ENCODE data around the gene ARAP1.
A peak's percentile ranks its signal among the peaks of the same experiment; 100 is the strongest.

The ARAP1 gene

DNA sequence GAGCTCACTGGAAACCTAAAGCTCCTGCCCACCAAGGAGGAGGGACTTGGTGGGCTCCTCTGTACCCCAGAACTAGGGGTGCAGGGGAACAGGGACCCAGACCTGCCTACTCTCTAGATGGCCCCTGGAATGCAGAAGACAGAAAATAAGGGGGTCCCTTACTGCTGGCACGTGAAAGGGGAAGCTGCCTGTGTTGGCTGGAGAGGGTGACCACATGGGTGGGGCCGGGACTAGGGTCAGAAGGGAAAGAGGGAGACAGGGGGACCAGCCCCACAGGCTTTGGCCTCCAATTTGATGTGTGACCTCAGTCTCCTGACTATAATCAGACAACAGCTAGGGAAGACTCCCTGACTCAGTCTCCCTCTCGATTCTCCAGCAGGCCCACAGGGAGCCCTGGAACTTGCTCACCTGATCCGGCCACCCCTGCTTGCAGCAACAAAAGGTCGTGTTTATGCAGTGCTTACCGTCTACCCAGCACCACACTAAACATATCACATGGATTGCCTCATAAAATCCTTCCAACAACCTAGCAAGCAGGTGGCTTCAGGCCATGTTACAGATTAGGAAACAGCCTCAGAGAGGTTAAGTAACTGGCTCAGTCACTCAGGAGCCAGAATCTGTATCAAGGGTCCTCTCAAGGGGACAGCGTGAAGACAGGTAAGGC is 10.2 kb downstream of the ARAP1 start:
- DNase-seq, result peak; percentile 42 to 53

DNA sequence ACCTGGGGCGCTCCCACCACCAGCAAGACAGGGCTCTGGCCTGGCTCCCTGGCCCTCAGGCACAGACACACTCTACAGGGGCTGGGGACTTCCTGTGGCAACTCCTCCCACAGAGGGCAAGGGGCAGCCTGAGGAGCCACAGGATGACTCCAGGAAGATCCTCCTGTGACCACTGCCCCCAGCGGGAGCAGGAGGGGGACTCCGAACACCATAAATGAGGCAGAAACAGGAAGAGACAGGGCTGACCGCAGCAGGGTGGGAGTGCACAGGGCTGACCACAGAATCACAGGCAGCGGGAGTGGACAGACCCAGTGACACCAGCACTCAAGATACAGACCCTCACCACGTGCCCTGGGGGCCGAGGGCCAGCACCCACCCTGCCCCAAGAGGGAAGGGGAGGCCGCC is 10.8 kb downstream of the ARAP1 start:
- peak; percentile 63 to 74 for DNase-seq

DNA sequence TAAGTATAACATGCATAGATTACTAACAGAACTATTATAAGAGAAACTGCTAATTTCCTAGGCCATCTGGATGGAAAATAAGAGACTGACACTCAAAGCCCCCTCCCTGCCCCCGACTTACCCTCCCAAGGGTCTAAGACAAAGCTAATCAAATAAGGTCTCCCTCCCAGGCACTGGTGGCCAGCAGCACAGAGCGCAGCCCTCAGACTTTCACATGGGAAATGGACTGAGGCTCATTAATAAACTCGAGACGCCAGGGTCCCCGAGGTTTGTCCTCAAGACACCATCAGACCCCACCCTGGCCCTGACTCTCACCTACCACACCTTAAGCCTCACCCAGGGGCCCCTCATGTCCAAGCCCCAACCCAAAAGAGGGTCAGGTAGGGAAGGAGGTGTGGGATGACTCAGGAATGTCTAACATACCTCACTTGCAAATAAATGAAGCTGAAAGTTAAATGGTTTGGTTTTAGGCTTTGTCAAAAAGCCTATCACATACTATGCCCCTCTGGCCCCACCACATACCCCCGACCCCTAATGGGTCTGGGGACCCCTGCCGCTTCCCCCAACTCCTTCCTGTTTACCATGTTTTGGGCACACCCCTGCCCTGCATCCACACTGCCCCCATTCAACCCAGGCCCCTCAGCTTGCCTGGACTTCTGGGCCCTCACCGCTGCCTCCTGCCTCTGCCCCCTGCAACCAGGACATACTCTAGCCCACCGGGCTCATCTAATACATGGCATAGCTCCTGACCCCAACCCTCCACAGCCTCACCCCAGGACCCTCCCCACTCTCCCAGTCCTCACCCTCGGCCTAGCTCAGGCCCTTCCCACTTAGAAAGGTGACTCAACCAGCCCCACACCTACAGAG is 11.4 kb downstream of the ARAP1 start:
- DNase-seq, result no peak

DNA sequence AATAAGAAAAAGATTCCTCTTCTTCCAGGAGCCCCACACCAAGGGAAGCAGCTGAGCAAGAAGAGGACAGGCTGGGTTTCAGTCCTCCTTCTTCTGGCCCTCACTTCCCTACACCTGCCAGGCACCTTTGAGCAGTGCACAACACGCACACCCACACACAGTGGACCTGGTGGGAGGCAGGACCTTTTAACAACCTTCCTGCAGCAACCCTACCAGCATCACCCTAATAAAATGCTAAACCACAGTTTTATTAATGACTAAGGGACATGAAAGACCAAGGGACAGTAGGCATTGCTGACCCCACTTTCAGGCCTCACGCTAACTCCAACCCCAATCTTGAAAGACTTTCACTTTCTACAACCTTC is 12.2 kb downstream of the ARAP1 start:
- DNase-seq, result no peak

DNA sequence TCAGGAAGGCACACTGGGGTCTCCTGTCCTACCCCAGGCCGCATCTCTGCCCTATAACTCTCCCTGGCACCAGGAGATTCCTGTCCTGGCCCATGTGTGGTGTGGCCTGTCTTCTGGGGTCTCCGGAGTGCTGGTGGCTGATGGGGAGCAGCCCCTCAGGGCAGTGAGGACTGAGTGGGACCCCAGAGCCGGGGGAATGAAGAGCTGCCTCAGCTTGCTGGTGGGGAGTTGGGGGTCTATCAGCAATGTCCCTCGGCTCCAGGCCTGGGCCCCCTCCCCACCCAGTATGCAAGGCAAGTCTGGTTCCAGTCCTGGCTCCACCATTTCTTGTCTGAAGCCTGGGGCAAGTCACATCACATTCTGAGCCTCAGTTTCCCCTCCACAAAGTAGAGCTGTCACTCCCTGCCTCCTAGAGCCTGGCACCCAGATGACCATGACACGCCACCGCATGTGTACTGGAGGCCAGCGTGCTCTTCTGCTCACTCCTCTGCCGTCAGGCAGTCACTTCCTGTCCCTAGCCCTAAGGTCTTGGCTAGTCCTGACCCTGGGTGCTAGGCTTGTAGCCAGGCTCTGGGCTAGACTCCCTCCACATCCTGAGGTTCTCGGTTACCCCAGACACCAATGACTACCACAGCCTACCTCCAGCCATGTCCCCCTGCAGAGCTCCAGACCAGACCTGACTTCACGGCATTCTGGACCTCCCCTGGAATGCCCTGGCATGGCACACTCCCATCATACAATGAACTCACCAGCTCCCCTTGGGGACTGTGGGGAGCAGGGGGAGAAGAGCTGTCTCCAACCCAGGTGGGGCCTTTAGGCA is 12.8 kb downstream of the ARAP1 start:
- peak in 1 of 2 experiments; percentile 15 for DNase-seq

DNA sequence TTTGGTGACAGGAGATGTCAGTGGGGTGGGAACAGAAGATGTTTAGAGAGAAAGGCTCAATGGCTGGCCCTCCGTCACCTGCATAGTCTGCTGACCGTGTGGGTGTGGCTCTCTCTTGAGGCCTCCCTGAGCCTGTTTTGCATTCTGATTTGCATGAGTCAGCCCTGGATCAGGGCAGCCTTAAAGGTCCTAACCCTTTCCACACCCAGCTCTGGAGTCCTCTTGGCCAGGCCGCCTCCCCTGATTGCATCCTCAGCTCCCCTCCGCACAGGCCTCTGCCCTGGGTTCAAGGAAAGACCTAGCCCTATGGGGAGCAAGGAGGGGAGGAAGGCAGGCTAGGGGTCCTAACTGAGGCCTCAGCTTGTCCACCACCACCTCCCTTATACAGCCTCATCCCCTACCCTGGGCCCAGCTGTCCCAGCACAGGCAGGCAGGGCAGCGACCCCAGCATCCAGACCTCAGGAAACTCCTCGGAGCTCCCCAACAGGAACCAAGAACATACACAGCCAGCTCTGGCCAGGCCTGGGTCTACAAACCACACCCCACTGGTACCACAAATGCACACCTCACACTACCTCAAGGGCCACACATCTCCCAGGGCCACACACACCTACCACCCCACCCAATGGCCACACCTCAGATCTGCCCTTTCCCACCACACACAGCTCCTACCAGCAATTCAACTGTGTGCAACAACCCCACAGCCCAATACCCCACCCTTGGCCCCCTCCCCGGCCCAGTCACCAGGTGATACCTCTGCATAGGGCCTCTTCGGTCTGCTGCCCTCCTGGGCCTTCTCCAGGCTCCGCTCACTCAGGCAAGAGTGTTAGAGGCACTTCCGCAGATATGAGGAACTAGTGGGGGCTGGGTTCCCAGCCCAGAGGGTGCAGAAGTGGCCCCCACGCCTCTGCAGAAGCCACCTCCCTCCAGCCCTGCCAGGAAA is 13.7 kb downstream of the ARAP1 start:
- DNase-seq, result peak; percentile 45 to 63

DNA sequence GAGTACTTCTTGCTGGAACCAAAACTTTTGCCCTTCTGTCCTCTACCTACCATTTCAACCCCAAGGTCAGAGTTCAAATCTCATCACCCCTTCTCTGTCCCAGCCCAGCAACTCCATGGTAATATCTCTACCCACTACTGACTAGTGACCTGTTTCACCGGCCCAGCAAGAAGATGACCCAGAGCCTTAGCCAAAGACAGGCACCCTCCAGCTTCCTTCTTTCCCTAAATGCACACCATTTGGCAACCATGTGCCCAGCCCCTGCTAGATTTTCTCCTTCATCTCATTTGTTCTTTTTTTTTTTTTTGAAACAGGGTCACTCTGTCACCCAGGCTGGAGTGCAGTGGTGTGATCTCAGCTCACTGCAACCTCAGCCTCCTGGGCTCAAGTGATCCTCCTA is 14.9 kb downstream of the ARAP1 start:
- no peak for DNase-seq

DNA sequence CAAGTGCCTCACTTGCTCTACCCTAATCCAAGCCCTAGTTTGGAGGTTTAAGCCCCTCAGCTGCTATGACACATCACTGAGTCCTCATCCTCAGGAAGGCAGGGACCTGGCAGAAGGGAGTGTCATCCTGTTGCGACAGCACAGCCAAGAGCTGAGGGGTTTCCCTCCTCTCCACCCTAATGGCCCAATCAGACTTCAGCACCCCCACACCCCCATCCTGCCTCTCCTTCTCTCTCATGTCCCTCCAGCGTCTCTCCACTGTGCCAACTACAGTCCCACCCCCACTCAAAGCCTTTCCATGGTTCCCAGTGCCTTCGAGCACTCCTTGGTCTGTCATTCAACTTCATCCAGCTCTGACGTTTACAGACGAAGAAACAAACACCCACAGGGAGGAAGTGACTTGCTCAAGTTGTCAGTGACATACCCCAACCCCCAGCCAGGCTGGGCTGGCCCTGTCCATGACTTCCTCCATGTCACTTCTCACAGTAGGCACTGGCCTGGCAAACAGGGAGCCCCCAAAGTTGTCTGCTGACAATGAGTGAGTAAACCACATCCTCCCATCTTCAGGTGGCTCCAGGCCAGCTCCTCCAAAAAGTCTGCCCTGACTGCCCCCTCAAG is 15.6 kb downstream of the ARAP1 start:
- DNase-seq, result peak; percentile 86 to 93

DNA sequence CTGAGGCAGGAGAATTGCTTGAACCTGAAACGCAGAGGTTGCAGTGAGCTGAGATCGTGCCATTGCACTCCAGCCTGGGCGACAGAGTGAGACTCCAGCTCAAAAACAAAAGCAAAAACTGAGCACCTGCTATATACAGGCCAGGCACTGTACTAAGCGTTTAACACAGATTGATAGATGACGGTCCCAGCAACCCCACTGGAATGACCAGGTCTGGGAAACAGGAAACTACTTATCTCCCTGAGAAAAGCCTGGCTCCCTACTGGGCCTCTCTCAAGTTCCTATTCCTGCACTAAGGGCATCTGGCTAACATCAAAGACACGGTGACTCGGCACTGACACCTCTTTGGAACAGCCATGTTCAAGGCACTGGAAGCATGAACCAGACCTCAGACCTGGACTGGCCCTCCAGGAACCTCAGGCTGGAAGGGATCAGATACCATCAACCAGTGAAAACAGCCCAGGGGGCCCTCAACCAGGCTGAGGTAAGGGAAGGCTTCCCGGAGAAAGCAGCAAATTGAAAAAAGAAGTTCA is 16.6 kb downstream of the ARAP1 start:
- DNase-seq, result peak in 1 of 2 experiments; percentile 23

DNA sequence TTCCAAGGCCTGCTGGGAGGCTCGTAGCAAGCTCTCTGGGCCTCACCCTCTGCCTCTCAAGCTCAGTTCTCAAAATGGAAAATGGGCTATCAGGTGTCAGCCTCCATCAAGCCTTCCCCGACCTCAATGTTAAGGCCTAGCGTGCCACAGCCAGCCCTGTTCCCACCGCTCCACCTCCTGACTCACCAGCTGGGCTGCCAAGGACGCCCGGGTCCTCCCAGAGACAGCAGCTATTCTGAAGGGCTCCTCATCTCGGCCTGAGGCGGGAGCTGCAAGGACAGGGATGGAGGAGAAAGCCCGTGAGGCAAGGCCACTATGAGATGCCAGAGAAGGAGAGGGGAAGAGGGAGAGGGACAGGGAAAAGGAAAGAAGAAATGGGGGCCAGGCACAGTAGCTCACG is 19.9 kb downstream of the ARAP1 start:
- no peak for DNase-seq

DNA sequence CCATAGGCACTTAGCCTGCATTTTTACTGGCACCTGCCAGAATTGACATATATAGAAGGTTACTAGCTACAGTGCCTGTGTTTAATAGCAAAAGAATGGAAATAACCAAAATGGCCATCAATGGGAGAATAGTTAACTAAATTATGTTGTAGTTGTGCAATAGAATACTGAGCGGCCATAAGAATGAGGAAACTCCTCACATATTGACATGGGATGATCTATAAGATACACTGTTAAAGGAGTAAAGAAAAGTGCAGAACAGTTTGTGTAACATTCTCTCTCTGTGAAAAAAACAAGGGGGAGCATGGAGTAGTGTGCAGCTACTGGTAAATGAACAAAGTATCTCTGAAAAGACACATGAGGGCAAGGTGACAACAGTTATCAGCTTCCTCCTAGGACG is 21.5 kb downstream of the ARAP1 start:
- DNase-seq, result peak in 1 of 2 experiments; percentile 12

DNA sequence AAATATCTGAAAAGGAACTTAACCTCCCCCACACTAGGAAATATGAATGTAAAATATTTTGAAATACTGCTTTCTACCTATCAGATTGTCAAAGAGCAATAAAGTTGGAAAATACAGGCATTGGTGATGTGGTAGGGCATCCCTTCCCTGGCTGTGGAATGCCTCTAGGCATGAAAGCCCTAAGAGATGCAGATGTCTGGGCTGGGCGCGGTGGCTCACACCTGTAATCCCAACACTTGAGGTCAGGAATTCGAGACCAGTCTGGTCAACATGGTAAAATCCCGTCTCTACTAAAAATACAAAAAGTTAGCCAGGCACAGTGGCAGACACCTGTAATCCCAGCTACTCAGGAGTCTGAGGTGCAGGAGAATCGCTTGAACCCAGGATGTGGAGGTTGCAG is 22.0 kb downstream of the ARAP1 start:
- no peak for DNase-seq

DNA sequence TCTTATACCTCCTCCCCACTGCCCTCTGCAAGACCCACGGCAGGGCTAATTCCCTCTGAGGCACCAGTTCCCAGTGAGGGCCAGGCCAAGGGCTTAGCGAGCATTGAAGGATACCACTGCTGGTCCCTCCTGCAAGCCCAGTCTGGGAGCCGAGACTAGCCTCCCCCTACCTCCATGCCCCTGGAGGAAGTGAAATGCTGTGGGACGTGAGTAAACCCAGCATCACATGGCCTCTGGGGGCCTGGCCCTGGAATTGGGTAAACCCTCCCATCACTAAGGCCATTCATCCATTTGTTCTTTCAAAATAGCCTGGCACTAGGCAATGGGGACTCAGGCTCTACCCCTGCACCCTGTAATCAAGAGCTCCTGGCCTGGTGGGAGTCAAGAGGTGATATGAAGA is 24.7 kb downstream of the ARAP1 start:
- DNase-seq, result no peak

DNA sequence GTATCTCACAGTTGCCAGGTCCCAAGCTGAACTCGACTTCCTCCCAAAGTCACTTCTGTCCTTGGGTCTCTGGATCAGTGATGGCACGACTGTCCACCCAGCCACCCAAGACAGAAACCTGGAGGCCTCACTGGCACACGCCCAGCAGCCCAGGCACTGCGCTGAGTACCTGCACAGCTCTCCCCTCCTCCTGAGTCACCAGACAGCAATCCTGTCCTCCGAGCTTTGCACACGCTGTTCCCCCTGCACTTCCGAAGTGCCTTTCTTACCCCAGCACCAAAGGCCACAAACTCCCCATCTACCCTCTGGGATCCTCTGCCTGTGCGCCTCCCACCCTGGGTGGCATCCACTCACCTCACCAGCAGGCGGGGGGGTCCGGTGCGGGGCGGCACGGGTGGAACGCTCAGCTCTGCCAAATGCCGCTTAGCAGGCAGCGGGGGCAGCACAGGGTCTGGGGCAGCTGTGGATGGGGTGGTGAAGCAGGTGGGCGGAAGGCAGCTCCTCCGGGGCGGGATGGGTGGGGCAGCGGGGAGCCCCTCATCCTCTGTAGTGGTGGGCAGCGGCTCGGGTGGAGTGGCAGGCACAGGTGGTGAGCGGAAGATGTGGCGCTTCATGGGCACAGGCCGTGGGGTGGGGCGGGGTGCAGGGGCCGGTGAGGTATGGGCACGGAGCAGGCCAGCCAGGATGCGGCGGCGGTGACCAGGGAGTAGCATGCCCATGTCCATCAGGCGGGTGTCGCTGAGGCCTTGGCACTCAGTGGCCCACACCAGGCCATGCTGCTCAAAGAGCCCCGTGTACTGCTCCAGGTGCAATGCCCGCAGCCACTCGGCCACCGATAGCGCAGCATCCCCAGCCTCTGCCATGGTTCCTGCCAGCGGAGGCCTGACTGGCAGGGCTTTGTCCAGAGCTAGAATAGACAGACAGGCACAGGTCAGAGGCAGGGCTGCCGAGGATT is 25.7 kb downstream of the ARAP1 start:
- DNase-seq, result no peak

DNA sequence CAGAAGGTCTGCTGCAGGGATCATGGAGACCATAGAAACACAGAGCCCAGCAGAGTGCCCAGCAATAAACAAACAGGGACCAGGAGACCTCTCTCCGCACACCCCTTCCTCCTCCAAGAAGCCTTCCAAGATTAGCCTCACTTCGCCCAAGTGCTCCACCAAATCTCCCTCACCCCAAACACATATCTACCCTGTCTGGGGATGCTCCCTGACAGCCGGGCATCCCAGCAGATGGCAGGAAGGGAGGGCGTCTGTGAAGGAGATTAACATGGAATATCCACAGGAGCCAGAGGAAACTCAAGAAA is 26.5 kb downstream of the ARAP1 start:
- no peak for DNase-seq

DNA sequence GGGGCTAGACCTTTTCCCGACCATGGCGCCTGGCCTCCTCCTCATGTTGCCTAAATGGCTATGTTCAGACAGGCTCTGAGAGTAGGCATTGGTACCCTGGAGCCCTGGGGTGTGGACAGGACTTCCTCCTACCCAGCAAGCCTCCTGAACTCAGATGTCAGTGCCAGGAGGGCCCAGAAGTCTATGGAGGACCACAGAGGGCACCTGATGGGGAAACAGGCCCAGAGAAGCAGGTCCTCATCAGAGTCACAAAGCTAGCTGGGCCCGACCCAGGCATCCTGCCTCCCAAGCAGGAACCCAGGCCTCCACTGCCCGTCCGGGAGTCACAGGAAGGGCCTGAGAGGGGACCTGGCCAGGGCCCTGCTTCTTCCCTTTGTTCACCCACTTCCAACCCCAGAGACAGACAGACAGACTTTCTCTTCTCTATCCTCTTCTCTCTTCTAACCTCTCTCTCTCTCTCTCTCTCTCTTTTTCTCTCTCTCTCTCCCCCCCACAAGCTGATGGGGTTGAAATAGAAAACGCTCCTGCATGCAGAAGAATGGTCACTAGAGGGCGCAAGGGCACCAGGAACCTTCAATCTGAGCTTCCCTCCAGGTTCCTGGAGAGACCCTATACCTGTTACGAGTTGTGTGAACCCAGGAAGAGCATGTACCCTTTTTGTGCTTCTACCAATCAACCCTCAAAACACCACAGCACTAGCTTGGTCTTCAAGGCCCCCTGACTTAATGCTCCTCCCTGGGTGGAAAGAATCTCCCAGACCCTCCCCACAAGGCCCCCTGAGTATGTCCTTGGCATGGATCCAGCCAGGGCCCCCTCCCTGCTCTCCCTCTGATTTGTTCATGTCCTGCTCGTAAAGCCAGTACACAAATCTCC is 27.1 kb downstream of the ARAP1 start:
- peak; percentile 71 to 73 for DNase-seq

DNA sequence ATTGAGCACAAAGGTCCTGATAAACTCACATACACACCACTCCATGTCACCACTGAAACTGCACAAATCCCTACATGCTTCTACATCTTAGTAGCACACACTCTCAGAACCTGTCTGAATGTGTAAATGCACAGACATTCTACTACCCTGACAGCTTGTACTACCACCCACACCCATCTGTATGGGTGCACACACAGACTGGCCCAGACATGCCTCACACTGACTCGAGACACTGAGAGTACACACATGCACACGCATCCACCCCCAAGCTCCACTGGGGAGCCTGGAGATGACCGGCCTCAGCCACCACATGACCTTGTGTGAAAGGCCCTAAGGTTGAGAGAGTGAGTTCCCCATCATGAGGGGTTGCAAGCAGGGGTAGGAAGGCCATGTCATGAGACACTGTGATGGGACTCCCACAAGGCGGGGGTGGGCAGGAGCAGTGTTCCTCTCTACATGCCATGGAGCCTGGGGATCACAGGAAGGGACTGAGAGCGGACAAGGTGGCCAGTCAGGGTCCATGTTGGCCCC is 28.1 kb downstream of the ARAP1 start:
- DNase-seq, result no peak

DNA sequence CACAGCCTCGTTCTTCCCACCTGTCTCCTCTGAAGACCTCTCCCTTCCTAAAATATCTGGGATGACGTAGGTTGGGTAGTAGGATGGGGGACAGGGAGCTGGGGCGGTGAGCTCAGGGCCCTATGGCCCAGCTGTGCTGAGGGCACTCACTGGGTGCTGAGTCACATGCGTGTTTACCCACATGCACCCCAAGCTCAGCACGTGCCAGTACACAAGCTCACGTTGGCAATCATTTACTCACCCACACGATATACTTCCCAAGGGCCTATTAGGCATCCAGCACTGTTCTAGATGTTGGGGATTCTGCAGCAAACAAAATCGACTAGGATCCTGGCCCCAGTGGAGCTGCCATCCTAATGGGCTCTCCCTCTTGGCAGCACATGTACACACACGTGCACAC is 28.7 kb downstream of the ARAP1 start:
- DNase-seq, result no peak

DNA sequence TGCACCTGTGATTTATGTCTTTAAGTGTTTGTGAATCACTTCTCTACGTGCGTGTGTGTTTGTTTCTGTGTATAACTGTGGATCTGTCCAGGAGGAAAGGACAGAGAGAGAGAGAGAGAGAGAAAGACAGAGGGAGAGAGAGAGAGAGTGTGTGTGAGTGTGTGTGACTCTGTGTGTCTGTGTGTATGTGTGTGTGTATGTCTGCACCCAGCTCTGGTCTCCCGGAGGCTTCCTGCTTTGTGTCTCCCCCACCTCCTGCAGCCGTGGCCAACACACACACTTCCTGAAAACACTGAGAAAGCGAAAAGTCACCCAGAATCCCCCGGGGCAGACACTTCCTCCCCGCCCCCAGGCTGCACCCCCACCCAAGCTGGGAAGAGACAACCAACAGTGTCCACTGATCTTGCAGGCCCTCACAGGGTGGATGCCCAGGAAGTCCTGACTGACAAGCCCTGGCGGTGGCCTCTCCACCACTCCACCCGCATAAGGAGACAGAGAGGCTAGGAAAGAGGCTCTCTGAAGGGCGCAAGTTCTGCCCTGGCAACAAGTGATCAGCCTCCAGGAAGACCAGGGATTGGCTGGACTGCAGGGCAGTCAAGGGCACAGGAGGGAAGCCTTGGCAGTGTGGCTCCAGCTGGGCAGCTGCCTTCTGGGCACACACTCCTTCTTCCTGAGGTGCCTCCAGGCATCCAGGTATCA is 30.0 kb downstream of the ARAP1 start:
- peak; percentile 92 to 94 for DNase-seq
